Mesenchymal stem cell (in vitro differentiated cells and primary cell): ENCODE results near the gene ACTMAP.

ENCODE experiments used
- DNase-seq: peaks from one replicate; pipeline ENCODE4 v3.0.0-alpha.2; 2013
- H2AFZ ChIP-seq: one replicate; pipeline ENCODE4 v1.6.1; 2013; ENCODE audit warnings: low read depth, mild to moderate bottlenecking, control low read depth, inconsistent platforms, low read length, moderate library complexity
- H2AK5ac ChIP-seq: 2 replicates; pipeline ENCODE4 v1.6.1; 2013; ENCODE audit warnings: low read length, moderate library complexity, mild to moderate bottlenecking, inconsistent platforms; ENCODE audit not compliant: severe bottlenecking
- H2BK120ac ChIP-seq: one replicate; pipeline ENCODE4 v1.6.1; 2013; ENCODE audit warnings: low read depth, mild to moderate bottlenecking, inconsistent platforms, low read length, moderate library complexity
- H2BK12ac ChIP-seq, 2 experiments: one replicate each; pipeline ENCODE4 v1.6.1; 2013; ENCODE audit warnings: inconsistent platforms in 2 of 2, low read length in 2 of 2, mild to moderate bottlenecking in 2 of 2, moderate library complexity in 2 of 2, control low read depth in 1 of 2
- H2BK15ac ChIP-seq: one replicate; pipeline ENCODE4 v1.6.1; 2013; ENCODE audit warnings: mild to moderate bottlenecking, low read depth, inconsistent platforms; ENCODE audit not compliant: poor library complexity, severe bottlenecking
- H2BK5ac ChIP-seq: 2 replicates; pipeline ENCODE4 v1.6.1; 2013; ENCODE audit warnings: low read depth, mild to moderate bottlenecking, low read length, control low read depth, inconsistent platforms; ENCODE audit not compliant: poor library complexity, severe bottlenecking
- H3K14ac ChIP-seq, 2 experiments: one replicate each; pipeline ENCODE4 v1.6.1; 2013; ENCODE audit warnings: inconsistent platforms in 2 of 2, low read length in 2 of 2, control low read depth in 1 of 2, mild to moderate bottlenecking in 1 of 2, moderate library complexity in 1 of 2
- H3K18ac ChIP-seq, 2 experiments: one replicate each; pipeline ENCODE4 v1.6.1; 2013; ENCODE audit warnings: inconsistent platforms in 2 of 2, low read length in 2 of 2, control low read depth in 1 of 2, low read depth in 1 of 2, mild to moderate bottlenecking in 1 of 2
- H3K23ac ChIP-seq, 2 experiments: one replicate each; pipeline ENCODE4 v1.6.1; 2013; ENCODE audit warnings: inconsistent platforms in 2 of 2, low read length in 2 of 2, mild to moderate bottlenecking in 2 of 2, moderate library complexity in 2 of 2, control low read depth in 1 of 2
- H3K27ac ChIP-seq: 2 replicates; pipeline ENCODE4 v1.5.1; 2013; ENCODE audit warnings: mild to moderate bottlenecking, moderate library complexity, low read length, control low read depth, inconsistent platforms; ENCODE audit not compliant: poor library complexity, severe bottlenecking
- H3K27me3 ChIP-seq, 2 experiments: 2 replicates each; pipeline versions ENCODE4 v1.6.1 to v1.7.0; 2013; ENCODE audit warnings: low read length in 2 of 2, mild to moderate bottlenecking in 2 of 2, moderate library complexity in 2 of 2, control low read depth in 1 of 2, inconsistent platforms in 1 of 2; ENCODE audit not compliant: control insufficient read depth in 1 of 2, insufficient read depth in 1 of 2
- H3K36me3 ChIP-seq, 2 experiments: 2 replicates each; pipeline versions ENCODE4 v1.6.1 to v1.7.0; 2013; ENCODE audit warnings: low read length in 2 of 2, control low read depth in 1 of 2, inconsistent platforms in 1 of 2, low read depth in 1 of 2, mild to moderate bottlenecking in 1 of 2; ENCODE audit not compliant: insufficient read depth in 2 of 2, control insufficient read depth in 1 of 2
- H3K4ac ChIP-seq, 2 experiments: one replicate each; pipeline ENCODE4 v1.6.1; 2013; ENCODE audit warnings: inconsistent platforms in 2 of 2, low read length in 2 of 2, mild to moderate bottlenecking in 2 of 2, moderate library complexity in 2 of 2, control low read depth in 1 of 2, low read depth in 1 of 2
- H3K4me1 ChIP-seq: 2 replicates; pipeline ENCODE4 v1.6.1; 2013; ENCODE audit warnings: low read depth, low read length, control low read depth; ENCODE audit not compliant: control insufficient read depth, insufficient read depth
- H3K4me2 ChIP-seq: 2 replicates; pipeline ENCODE4 v1.6.1; 2013; ENCODE audit warnings: low read length, mild to moderate bottlenecking, inconsistent platforms; ENCODE audit not compliant: poor library complexity, severe bottlenecking
- H3K4me3 ChIP-seq, 2 experiments: 2 replicates each; pipeline versions ENCODE4 v1.5.1 to v1.7.0; 2013; ENCODE audit warnings: low read length in 2 of 2, mild to moderate bottlenecking in 2 of 2, control low read depth in 1 of 2, low read depth in 1 of 2; ENCODE audit not compliant: insufficient read depth in 1 of 2
- H3K79me1 ChIP-seq: replicated peaks from 2 replicates; pipeline ENCODE4 v1.6.1; 2013; ENCODE audit warnings: mild to moderate bottlenecking, control low read depth, low read length, inconsistent platforms; ENCODE audit not compliant: poor library complexity, severe bottlenecking
- H3K9ac ChIP-seq: 2 replicates; pipeline ENCODE4 v1.7.0; 2013; ENCODE audit warnings: mild to moderate bottlenecking, low read length, moderate library complexity
- H3K9me3 ChIP-seq: 2 replicates; pipeline ENCODE4 v1.7.0; 2013; ENCODE audit warnings: mild to moderate bottlenecking, low read length; ENCODE audit not compliant: control insufficient read depth
- H4K8ac ChIP-seq: one replicate; pipeline ENCODE4 v1.6.1; 2013; ENCODE audit warnings: inconsistent platforms, mild to moderate bottlenecking, low read length, moderate library complexity
- H4K91ac ChIP-seq: one replicate; pipeline ENCODE4 v1.6.1; 2013; ENCODE audit warnings: mild to moderate bottlenecking, low read length, inconsistent platforms
- WGBS: methylation state at CpG from one replicate; pipeline ENCODE4 v1.1.7; 2013; ENCODE audit warnings: mixed read lengths; 5-methylcytosine and 5-hydroxymethylcytosine counted together

Gene ACTMAP

GRCh38 chr19:40758491-40758890 lies 8.2 kb upstream of the ACTMAP start:
- Histone ChIP-seq H3K36me3 (peaks cover 75 to 81% of the 10 kb centered on the region in 2 experiments), H2AFZ (no peak overlapping the region), H4K91ac (no peak overlapping the region), H2BK120ac (no peak overlapping the region), H3K9ac (no peak overlapping the region), H3K27ac (no peak overlapping the region), H3K4me3 (no peak overlapping the region), H3K23ac (no peak overlapping the region), H3K18ac (no peak overlapping the region), H2AK5ac (no peak overlapping the region), H2BK12ac (no peak overlapping the region), H3K4me1 (peaks cover 37% of the 10 kb centered on the region), H4K8ac (no peak overlapping the region), H2BK5ac (no peak overlapping the region), H3K27me3 (no peaks in the 10 kb centered on the region), H3K9me3 (no peaks in the 10 kb centered on the region), H3K14ac (no peak overlapping the region), H2BK15ac (no peak overlapping the region), H3K79me1 (peaks cover 26% of the 10 kb centered on the region), H3K4ac (no peak overlapping the region), H3K4me2 (no peak overlapping the region)
- WGBS, result 100% methylated on average over 2 of the region's 3 CpGs
- no peak for DNase-seq

GRCh38 chr19:40756502-40757110 lies 6.3 kb upstream of the ACTMAP start:
- no peak overlapping the region for H3K4ac ChIP-seq
- no peak overlapping the region for H2AFZ ChIP-seq
- peak overlapping the region in 1 of 2 experiments; percentile 57 for H3K23ac ChIP-seq
- no peak overlapping the region for H3K4me3 ChIP-seq
- H3K27ac ChIP-seq, result no peak overlapping the region
- H3K9ac ChIP-seq, result no peak overlapping the region
- no peak overlapping the region for H2BK15ac ChIP-seq
- H3K9me3 ChIP-seq, result no peaks in the 10 kb centered on the region
- H4K8ac ChIP-seq, result no peak overlapping the region
- no peak for DNase-seq
- no peak overlapping the region for H4K91ac ChIP-seq
- peak overlapping the region; percentile 40 for H2AK5ac ChIP-seq
- H3K79me1 ChIP-seq, result peaks cover 17% of the 10 kb centered on the region
- no peak overlapping the region for H3K4me2 ChIP-seq
- 99% methylated on average over 10 of the region's 11 CpGs for WGBS
- H2BK12ac ChIP-seq, result no peak overlapping the region
- no peak overlapping the region for H2BK120ac ChIP-seq
- H3K18ac ChIP-seq, result no peak overlapping the region
- H3K14ac ChIP-seq, result peak overlapping the region in 1 of 2 experiments; percentile 77
- H3K36me3 ChIP-seq, result peaks cover 56 to 62% of the 10 kb centered on the region in 2 experiments
- no peak overlapping the region for H2BK5ac ChIP-seq
- no peaks in the 10 kb centered on the region for H3K27me3 ChIP-seq
- peaks cover 27% of the 10 kb centered on the region for H3K4me1 ChIP-seq

GRCh38 chr19:40755791-40756190 lies 5.5 kb upstream of the ACTMAP start:
- peaks cover 27% of the 10 kb centered on the region for H3K4me1 ChIP-seq
- H3K4me2 ChIP-seq, result no peak overlapping the region
- H2BK120ac ChIP-seq, result no peak overlapping the region
- no peak overlapping the region for H2AFZ ChIP-seq
- no peak overlapping the region for H3K14ac ChIP-seq
- H3K9me3 ChIP-seq, result no peaks in the 10 kb centered on the region
- H2AK5ac ChIP-seq, result no peak overlapping the region
- H3K18ac ChIP-seq, result no peak overlapping the region
- H3K79me1 ChIP-seq, result peaks cover 14% of the 10 kb centered on the region
- no peak overlapping the region for H3K4ac ChIP-seq
- no peak overlapping the region for H2BK5ac ChIP-seq
- peak overlapping the region in 1 of 2 experiments; percentile 49 for H2BK12ac ChIP-seq
- H3K36me3 ChIP-seq, result peaks cover 50 to 55% of the 10 kb centered on the region in 2 experiments
- H3K4me3 ChIP-seq, result no peak overlapping the region
- H4K91ac ChIP-seq, result no peak overlapping the region
- H3K27ac ChIP-seq, result no peak overlapping the region
- H2BK15ac ChIP-seq, result no peak overlapping the region
- H4K8ac ChIP-seq, result no peak overlapping the region
- H3K9ac ChIP-seq, result no peak overlapping the region
- DNase-seq, result no peak
- H3K23ac ChIP-seq, result no peak overlapping the region
- WGBS, result 100% methylated on average over 8 of the region's 8 CpGs
- no peaks in the 10 kb centered on the region for H3K27me3 ChIP-seq

GRCh38 chr19:40755248-40755624 lies 5.0 kb upstream of the ACTMAP start:
- H3K23ac ChIP-seq, result no peak overlapping the region
- H3K27ac ChIP-seq, result no peak overlapping the region
- no peak overlapping the region for H2AFZ ChIP-seq
- no peak overlapping the region for H3K4ac ChIP-seq
- H2BK15ac ChIP-seq, result no peak overlapping the region
- H4K8ac ChIP-seq, result no peak overlapping the region
- no peak overlapping the region for H2BK5ac ChIP-seq
- WGBS, result 95% methylated on average over 3 of the region's 3 CpGs
- no peak overlapping the region for H3K4me2 ChIP-seq
- no peak overlapping the region for H2BK120ac ChIP-seq
- no peaks in the 10 kb centered on the region for H3K27me3 ChIP-seq
- H3K79me1 ChIP-seq, result peaks cover 12% of the 10 kb centered on the region
- H3K14ac ChIP-seq, result no peak overlapping the region
- H3K18ac ChIP-seq, result no peak overlapping the region
- H4K91ac ChIP-seq, result no peak overlapping the region
- H3K36me3 ChIP-seq, result peaks cover 45 to 49% of the 10 kb centered on the region in 2 experiments
- no peak overlapping the region for H2AK5ac ChIP-seq
- H3K4me1 ChIP-seq, result peaks cover 27% of the 10 kb centered on the region
- no peaks in the 10 kb centered on the region for H3K9me3 ChIP-seq
- DNase-seq, result no peak
- no peak overlapping the region for H3K9ac ChIP-seq
- H2BK12ac ChIP-seq, result no peak overlapping the region
- H3K4me3 ChIP-seq, result no peak overlapping the region
